TTC549 (cell line): ENCODE results near the gene CD22.
"Not testable (repeated sequence)": the region's sequence is repeated elsewhere in the genome, so short reads cannot be mapped to it uniquely, and the experiment has no call there.

ENCODE experiments used
- FAIRE-seq: peaks from 2 replicates; lab custom pipeline; 2012; peaks lifted over from hg19 to GRCh38; lab: Jason Lieb, UNC

CD22 gene

GRCh38 chr19:35328851-35329285 lies at the start of gene CD22:
TSS of gene CD22 (plus strand) at chr19:35329187. CDS start at chr19:35332041, 2,854 bp downstream.
- FAIRE-seq: no peak

GRCh38 chr19:35279374-35279773 lies 49.6 kb upstream of the CD22 start:
- no peak for FAIRE-seq

- FAIRE-seq: no peak
Observed at GRCh38 chr19:35279985-35280821, 48.8 kb upstream of the CD22 start.

GRCh38 chr19:35281303-35281702 lies 47.7 kb upstream of the CD22 start:
- FAIRE-seq: no peak

- FAIRE-seq: no peak
Observed at GRCh38 chr19:35284153-35285094, 44.6 kb upstream of the CD22 start.

- no peak for FAIRE-seq
Observed at GRCh38 chr19:35285095-35285449, 43.9 kb upstream of the CD22 start.

- not testable (repeated sequence) for FAIRE-seq
Observed at GRCh38 chr19:35285465-35285864, 43.5 kb upstream of the CD22 start.

GRCh38 chr19:35286101-35286500 lies 42.9 kb upstream of the CD22 start:
- not testable (repeated sequence) for FAIRE-seq

- no peak for FAIRE-seq
Observed at GRCh38 chr19:35287713-35288112, 41.3 kb upstream of the CD22 start.

- no peak for FAIRE-seq
Observed at GRCh38 chr19:35288331-35288730, 40.7 kb upstream of the CD22 start.

- no peak for FAIRE-seq
Observed at GRCh38 chr19:35288906-35289305, 40.1 kb upstream of the CD22 start.

- FAIRE-seq: no peak
Observed at GRCh38 chr19:35290381-35291127, 38.4 kb upstream of the CD22 start.

GRCh38 chr19:35291259-35291658 lies 37.7 kb upstream of the CD22 start:
- FAIRE-seq: no peak

- no peak for FAIRE-seq
Observed at GRCh38 chr19:35291916-35292315, 37.1 kb upstream of the CD22 start, which contains the start of gene MAG. TSS of gene MAG (plus strand) at chr19:35292161. CDS start at chr19:35295409, 3,248 bp downstream.

GRCh38 chr19:35292421-35293362 lies 36.3 kb upstream of the CD22 start:
- FAIRE-seq: no peak

- no peak for FAIRE-seq
Observed at GRCh38 chr19:35293363-35293739, 35.6 kb upstream of the CD22 start.

GRCh38 chr19:35293808-35294207 lies 35.2 kb upstream of the CD22 start:
- no peak for FAIRE-seq

GRCh38 chr19:35294328-35294727 lies 34.7 kb upstream of the CD22 start:
- no peak for FAIRE-seq

GRCh38 chr19:35294859-35295791 lies 33.9 kb upstream of the CD22 start:
- no peak for FAIRE-seq
